HG03175 (cell line): ENCODE data around the gene TENM4.
A peak's percentile ranks its signal among the peaks of the same experiment; 100 is the strongest.

Source experiments
- ATAC-seq: cut with Tn5 transposase; IDR thresholded peaks from one replicate; pipeline ENCODE4 v1.9.1; 2021; ENCODE audit warnings: mild to moderate bottlenecking, moderate library complexity; ENCODE audit not compliant: unreplicated experiment

Gene TENM4

GRCh38 chr11:79449040-79449439 lies 8.2 kb upstream of the TENM4 start:
- no peak for ATAC-seq

- ATAC-seq = no peak
These were observed 6.4 kb upstream of the TENM4 start for GRCh38 chr11:79447038-79447786.

GRCh38 chr11:79444923-79445322 lies 4.1 kb upstream of the TENM4 start:
- ATAC-seq = no peak

DNA sequence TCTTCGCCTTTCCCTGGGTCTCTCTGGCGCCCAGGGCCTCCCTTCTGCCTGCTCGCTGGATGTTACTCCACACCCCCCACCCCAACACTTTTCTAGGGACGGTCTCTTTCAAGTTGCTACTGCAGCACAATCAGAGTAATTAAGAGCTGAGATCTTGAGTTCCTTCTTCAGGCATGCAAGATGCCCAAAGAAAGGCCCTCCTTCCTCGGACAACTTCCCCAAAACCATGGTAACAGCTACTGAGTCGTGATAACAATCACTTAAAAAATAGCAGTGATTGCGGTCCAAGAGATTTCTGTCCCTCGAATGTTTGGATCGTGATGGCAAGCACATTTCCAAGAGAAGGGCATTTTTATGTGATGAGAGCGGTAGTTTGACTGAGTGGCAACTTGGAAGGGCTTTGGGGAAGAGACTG lies 638 bp upstream of the TENM4 start:
- peak; percentile 25 for ATAC-seq

DNA sequence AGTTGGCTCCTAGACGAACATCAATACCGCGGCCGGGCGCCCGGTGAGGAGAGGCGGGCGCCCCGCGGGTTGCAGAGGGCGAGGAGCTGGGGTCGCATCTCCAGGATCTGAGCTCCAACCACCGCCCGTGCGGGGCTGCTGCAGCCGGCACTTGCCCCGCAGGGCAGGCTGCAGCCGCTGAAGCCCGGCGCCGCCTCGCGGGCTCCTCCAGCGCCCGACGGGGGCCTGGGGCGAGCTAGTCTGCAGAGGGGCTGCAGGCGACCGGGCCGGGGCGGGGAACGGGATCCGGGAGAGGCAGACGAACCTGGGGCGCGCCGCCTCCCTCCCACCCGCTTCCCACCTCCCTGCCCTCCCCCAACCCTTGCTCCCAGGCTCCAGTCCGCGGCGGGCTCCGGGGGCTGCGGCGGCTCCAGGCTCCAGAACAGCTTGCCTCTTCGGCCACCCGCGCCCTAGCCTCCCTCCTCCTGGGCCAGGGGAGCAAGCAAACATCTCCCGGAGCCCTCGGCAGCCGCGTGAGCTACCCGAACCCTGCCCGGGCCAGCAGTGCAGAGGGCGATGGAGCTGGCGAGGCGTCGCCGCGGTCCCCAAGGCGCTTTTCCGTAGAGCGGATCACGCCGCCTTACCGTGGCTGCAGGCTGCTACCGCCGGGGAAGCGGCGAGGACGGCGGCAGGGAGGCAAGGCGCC lies 802 bp downstream of the TENM4 start:
- no peak for ATAC-seq

GRCh38 chr11:79439410-79439885 lies 1.4 kb downstream of the TENM4 start:
- ATAC-seq = no peak

DNA sequence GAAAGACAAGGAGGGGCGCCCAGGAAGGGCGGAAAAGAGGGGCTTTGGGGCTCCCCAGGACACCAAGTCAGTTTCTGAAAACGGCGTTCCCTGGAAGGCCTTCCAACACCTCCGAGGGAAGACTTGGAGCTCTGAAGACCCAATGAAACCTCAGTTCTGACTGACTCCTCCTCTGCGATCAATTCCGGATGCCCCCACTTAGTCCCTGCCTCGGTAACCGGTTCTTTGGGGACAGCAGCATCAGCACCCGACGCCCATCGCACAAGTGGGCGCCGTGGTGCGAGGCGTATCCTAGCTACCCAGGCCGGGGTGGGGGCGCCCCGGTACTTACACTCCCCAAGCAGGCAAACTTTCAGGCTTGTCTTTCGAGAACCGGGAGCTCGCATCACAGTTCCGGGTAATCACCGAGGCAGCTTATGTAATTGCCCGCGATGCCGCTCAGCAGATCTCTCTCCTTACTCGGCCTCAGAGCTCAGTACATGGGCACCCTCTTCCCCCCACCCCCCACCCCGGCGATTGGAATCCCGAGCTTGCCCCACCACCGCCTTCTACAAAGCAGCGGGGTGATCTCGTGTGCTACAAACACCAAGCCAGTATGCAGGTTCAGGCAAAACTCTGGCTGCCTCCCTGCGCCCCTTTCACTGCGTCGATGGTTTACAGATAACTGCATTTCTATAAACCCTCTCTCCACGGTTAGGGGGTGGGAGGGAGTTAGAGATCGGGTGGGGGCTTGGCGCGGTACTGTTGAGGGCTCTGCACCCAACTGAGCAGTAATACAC lies 2.0 kb downstream of the TENM4 start:
- ATAC-seq = no peak

- ATAC-seq = no peak
These were observed 2.7 kb downstream of the TENM4 start for GRCh38 chr11:79437981-79438630.

- ATAC-seq = no peak
These were observed 3.4 kb downstream of the TENM4 start for GRCh38 chr11:79437278-79437980.

DNA sequence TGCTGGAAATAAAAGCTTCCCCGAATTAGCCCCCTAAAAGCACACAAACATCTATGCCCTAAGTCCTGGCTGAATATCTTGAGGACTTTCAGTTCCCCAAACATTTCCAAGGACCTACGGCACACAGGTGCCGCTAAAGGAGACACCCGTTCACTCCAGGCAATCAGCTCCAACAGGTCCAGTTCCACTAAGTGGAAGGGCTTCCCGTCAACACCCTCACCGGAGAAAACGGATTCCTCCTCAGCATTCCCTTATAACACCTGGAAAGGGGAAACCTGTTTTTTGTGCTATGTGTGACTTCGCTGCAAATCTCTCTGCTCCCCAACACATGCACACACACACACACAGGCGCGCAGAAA lies 3.9 kb downstream of the TENM4 start:
- ATAC-seq = no peak

DNA sequence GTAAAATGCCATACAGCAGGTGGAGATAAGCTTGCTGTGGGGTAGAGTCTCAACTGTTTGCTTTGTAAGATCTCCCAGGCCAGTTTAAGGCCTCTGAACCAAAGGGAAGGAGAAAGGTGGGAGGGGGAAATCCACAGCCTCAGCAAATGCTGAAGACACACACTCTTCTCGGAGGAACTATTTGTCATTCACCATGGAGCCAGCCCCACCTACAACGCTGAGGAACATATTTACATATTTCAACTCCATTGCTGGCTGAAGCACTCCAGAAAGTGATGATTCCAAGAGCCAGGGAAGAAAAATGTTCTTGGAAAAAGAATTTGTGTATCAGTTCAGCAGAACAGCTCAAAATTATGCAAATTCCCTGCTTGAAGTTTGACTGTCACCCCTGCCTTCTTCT lies 6.5 kb downstream of the TENM4 start:
- ATAC-seq = no peak

GRCh38 chr11:79432138-79432537 lies 8.7 kb downstream of the TENM4 start:
- ATAC-seq = no peak

GRCh38 chr11:79431535-79431934 lies 9.3 kb downstream of the TENM4 start:
- ATAC-seq = no peak

GRCh38 chr11:79430280-79430679 lies 10.6 kb downstream of the TENM4 start:
- no peak for ATAC-seq

DNA sequence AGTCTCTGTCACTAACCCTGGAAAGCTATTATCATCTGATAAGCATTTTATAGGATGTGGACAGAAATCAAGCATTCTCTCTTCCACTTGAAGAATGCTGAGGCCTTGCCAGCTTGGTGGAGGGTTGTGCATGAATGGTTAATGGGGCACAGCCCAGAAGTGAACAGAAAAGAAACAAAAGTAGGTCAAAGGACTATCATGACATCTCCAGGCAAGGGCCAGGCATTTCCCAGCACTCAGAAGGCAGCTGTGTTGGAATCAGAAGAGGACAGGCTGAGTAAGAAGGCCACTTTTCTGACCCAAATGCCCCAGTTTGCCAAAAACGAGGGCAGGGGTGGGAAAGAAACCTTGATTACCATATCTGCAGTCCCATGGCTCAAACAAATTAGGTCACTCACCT lies 12.4 kb downstream of the TENM4 start:
- no peak for ATAC-seq

DNA sequence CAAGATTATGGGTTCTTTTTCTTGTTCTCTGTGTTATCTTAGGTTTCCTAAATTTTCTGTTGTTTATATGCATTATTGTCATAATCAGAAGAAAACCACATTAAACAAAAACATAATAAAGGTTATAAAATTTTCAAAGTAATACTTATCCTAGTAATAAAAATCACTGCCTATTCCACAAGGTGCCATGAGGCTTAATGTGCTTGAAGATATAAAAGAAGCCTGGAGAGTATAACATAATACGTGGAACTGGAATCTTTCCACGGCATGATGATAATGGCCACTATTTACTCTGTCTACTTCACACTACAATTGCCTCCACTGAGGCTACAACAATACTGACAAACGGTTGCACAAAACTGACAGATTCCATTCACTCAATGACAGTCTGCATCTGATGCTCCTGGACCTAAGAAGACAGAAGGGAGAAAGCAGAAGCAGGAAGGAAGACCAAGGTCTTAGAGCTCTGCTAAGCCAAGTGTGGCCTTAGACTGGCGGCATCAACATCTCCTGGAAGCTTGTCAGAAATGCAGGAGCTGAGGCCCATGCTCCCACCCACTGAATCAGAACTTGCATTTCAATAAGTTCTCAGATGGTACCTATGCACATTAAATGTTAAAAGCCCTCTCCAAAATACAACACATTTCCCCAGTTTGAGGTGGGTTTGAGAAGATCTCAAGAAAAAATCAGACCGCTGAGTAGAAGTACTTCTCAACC lies 13.1 kb downstream of the TENM4 start:
- ATAC-seq = no peak

DNA sequence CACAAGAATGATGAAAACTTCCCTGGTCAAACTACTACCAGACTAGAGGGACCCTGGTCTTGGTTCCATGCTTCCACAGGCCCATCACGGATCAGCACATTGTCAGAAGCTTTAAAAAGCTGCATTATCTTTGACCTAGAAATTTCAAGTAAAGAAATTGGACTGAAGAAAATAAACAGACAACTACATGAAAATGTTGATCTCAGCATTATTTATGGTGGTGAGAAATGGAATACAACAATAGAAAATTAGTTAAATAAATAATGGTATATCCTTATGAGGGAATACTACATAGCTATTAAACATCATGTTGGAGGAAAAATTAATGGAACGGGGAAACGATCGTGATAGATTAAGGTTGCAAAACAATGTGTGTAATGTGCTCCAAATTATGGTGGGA lies 13.7 kb downstream of the TENM4 start:
- ATAC-seq = no peak

GRCh38 chr11:79425463-79425862 lies 15.4 kb downstream of the TENM4 start:
- ATAC-seq = no peak

GRCh38 chr11:79423736-79424135 lies 17.1 kb downstream of the TENM4 start:
- no peak for ATAC-seq

- no peak for ATAC-seq
These were observed 18.0 kb downstream of the TENM4 start for GRCh38 chr11:79422866-79423265.
